ENCODE data around the gene DLEU7. TPM values are rescaled to one million over a fixed set of nuclear protein-coding genes. Genes with fewer than 3 reads are reported as not detected.

DLEU7 gene
- total RNA-seq, 6 experiments from 2014 or later: 0.12 to 0.38 (median 0.33) TPM; not detected in 3

DNA sequence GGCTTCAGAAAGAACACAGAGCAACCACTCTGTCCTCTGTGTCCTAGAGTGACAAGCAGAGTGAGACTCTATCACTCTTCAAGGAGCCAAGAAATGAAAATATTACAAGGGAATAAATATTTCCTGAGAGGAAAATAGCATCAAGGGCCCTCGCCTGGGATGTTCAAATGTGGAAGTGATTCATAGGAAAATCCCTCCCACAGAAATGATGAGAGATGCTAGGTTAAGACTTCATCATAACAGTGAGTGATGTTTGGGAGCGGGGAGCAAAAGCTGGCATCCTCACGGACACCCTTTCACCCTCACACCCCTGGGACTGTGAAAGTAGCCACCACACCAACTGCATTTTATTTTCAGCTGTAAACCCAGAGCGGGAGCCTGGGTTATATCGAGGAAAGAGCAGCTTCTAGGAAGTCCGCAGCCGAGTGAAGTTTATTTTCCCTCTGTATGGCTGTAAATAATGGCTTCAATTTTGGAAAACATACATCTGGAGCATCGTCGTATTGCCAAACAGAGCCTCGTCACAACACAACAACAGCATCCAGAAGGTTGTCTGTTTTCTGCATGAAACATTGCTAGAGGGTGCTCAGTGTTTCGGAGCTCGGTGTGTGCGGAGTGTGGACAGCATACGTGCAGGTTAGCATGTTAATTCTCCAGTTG, 54.8 kb downstream of the DLEU7 start:
- DNase-seq: no peak
- no peak overlapping the region for H3K27ac ChIP-seq
- intact Hi-C loops (cut with DNase I): no loop called here
- no peaks in the 10 kb centered on the region for H3K27me3 ChIP-seq
- TF ChIP-seq, protein P1, sequence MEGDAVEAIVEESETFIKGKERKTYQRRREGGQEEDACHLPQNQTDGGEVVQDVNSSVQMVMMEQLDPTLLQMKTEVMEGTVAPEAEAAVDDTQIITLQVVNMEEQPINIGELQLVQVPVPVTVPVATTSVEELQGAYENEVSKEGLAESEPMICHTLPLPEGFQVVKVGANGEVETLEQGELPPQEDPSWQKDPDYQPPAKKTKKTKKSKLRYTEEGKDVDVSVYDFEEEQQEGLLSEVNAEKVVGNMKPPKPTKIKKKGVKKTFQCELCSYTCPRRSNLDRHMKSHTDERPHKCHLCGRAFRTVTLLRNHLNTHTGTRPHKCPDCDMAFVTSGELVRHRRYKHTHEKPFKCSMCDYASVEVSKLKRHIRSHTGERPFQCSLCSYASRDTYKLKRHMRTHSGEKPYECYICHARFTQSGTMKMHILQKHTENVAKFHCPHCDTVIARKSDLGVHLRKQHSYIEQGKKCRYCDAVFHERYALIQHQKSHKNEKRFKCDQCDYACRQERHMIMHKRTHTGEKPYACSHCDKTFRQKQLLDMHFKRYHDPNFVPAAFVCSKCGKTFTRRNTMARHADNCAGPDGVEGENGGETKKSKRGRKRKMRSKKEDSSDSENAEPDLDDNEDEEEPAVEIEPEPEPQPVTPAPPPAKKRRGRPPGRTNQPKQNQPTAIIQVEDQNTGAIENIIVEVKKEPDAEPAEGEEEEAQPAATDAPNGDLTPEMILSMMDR (IDR thresholded peaks at IDR 0.05): no peak
- TF ChIP-seq POLR2A (IDR thresholded peaks at IDR 0.05): no peak
- WGBS (ENCODE audit: insufficient coverage, low coverage, low lambda C conversion rate, missing lambda C conversion rate): 78% methylated on average over 6 of the region's 14 CpGs
- no peaks in the 10 kb centered on the region for H3K36me3 ChIP-seq
- no peak for ATAC-seq
- H3K4me3 ChIP-seq: no peak overlapping the region
- H3K4me1 ChIP-seq: no peaks in the 10 kb centered on the region
- H3K9me3 ChIP-seq: no peaks in the 10 kb centered on the region

DNA sequence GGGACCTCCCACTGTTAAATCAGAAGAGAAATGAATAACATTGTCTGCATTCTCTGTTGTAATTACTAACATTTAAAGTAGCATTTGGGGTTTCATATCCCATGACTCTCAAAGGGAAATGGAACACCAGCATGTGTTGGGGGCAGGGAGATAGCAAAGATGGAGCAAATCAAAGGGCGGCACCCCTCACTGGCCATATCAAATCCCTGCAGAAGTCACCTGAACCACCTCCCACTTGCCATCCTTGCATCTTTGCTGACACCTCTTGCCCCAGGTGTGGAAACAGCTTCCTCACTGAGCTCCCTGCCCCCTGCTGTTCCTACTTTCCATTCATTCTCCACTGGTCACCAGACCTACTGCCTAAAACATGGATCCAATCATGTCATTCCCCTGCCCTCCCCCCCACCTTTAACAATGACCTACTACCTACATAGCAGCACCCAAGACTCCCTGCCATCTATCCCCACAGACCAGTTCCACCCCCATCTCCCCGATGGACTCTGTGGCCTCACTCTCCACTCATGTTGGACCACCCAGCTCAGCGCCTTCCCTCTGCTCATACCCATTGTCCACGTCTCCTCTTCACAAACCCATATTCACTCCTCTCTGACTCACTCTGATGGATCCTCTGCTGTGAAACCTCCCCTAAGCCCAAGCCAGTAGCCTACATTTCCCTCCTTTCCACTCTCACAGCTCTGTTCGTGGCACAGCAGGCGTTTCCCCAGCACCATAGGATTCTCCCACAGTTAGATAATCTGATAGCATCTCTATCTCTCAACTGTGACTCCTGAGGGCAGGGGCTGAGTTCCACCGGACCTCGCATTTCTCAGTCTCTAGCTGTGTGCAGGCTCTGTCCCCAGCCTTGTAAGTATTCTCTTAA, 55.9 kb downstream of the DLEU7 start:
- WGBS (ENCODE audit: insufficient coverage, low coverage, low lambda C conversion rate, missing lambda C conversion rate): 69% methylated on average over 5 of the region's 8 CpGs
- TF ChIP-seq POLR2A (IDR thresholded peaks at IDR 0.05): no peak
- Histone ChIP-seq H3K36me3 (no peaks in the 10 kb centered on the region), H3K4me1 (no peaks in the 10 kb centered on the region), H3K27ac (no peak overlapping the region), H3K4me3 (no peak overlapping the region), H3K9me3 (no peaks in the 10 kb centered on the region), H3K27me3 (no peaks in the 10 kb centered on the region)
- intact Hi-C loops (cut with DNase I): no loop called here
- DNase-seq (no peak), ATAC-seq (no peak)

DNA sequence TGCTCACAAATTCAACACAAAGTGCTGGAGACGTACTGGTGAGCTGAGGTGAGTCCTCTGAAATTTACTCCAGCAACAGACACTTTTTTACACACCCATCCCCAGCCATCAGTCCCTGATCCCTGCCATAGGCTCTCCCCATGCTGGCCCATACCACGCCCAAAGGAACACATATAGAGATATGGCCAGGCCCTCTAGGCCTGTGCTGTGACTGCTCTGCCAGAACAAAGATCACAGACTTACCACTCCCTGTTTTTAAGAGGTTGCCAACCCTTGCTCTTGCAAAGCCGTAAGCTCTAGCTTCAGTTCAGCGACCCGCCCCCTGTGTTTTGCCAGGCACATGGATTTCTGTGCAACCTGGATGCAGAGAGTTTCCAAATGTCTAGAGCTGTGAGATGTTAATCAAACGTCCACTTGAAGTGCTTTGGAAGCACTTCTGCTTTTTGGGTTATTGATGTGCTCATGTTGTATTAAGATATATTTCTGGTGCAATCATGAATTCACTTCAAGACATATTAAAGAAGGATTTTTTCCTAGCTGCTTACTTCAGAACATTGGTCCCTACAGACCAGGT, 59.7 kb downstream of the DLEU7 start:
- intact Hi-C loops (cut with DNase I): no loop called here
- ATAC-seq: no peak

DNA sequence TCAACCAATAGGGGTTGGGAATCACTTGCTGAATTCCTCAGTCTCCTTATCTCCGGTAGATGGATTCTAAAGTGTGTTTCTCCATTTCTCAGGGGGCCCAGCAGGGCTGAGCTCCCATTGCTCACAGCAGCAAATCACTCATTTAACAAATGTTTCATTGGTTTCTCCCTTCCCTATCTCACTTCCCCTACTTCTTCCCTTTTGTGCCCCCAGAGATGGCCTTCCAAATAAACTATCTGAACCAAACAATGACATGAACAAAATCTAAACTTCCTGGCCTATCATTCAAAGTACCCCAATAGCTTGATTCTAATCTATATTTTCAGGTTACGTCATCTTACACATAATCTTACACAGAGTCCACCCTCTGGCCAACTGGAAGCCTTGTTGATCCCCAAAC, 60.4 kb downstream of the DLEU7 start:
- H3K36me3 ChIP-seq: no peaks in the 10 kb centered on the region
- 61% methylated on average over 2 of the region's 2 CpGs for WGBS (ENCODE audit: insufficient coverage, low coverage, low lambda C conversion rate, missing lambda C conversion rate)

More for the DNA sequence above, 59.7 kb downstream of the DLEU7 start:
- no peak overlapping the region for H3K4me3 ChIP-seq
- TF ChIP-seq POLR2A (IDR thresholded peaks at IDR 0.05): no peak
- TF ChIP-seq, protein P1 (IDR thresholded peaks at IDR 0.05): no peak
- DNase-seq: no peak
- H3K4me1 ChIP-seq: no peaks in the 10 kb centered on the region
- no peaks in the 10 kb centered on the region for H3K9me3 ChIP-seq
- WGBS (ENCODE audit: insufficient coverage, low coverage, low lambda C conversion rate, missing lambda C conversion rate): 57% methylated on average over 5 of the region's 6 CpGs
- no peaks in the 10 kb centered on the region for H3K36me3 ChIP-seq
- no peaks in the 10 kb centered on the region for H3K27me3 ChIP-seq
- H3K27ac ChIP-seq: no peak overlapping the region

More for the DNA sequence above, 60.4 kb downstream of the DLEU7 start:
- DNase-seq (no peak), ATAC-seq (no peak)
- intact Hi-C loops (cut with DNase I): no loop called here
- Histone ChIP-seq H3K9me3 (no peaks in the 10 kb centered on the region), H3K4me3 (no peak overlapping the region), H3K4me1 (no peaks in the 10 kb centered on the region), H3K27ac (no peak overlapping the region), H3K27me3 (no peaks in the 10 kb centered on the region)
- TF ChIP-seq, protein P1 (IDR thresholded peaks at IDR 0.05): no peak
- no peak for TF ChIP-seq POLR2A (IDR thresholded peaks at IDR 0.05)

All from right lobe of liver (tissue), 6 donors.